DMS53 treated with DMSO at 0.1 percent for 48 hours (cell line): ENCODE data around the gene PHKA2.

ENCODE experiments used
- DNase-seq: peaks from one replicate; lab custom pipeline; 2025; ENCODE audit not compliant: unreplicated experiment; lab: John Stamatoyannopoulos, UW

PHKA2 gene

GRCh38 chrX:18973527-18974192 lies 10.3 kb downstream of the PHKA2 start:
- no peak for DNase-seq

- no peak for DNase-seq
Measured at GRCh38 chrX:18971506-18971905, 12.4 kb downstream of the PHKA2 start.

DNA sequence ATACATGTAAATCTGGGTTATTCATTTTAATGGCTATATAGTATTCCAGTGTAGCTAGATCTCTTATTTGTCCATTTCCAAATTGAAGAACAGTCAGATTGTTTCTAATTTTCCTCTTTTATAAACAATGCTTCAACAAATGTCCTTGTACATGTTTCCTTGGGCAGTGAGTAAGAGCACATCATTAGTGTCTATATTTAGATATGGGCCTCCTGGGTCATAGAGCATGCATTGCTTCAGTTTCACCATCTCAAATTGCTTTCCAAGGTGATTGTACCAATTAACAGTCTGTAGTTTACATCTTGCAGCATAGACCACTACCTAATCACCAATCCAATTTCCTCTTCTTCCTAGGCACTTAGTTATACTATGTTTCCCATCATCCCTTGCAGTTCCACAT lies 13.4 kb downstream of the PHKA2 start:
- no peak for DNase-seq

DNA sequence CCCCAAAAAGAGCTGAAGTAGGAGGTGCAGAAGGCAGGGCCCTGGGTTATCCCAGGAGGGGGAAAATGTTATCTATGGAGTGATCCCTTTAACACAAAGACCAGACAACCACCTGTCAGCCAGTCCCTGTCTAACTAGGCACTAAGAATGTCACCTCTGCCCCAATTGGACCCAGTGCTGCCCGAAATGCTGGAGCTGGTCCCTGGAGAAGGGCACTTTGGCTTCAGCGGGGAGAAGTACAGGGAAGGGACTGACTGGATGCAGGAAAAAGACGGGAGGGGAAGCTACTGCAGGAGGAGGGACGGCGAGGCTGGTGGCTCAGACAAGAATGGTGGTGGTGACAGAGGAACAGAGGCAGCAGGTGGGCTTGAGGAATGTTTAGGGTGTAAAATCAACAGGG lies 17.3 kb downstream of the PHKA2 start:
- DNase-seq = no peak

DNA sequence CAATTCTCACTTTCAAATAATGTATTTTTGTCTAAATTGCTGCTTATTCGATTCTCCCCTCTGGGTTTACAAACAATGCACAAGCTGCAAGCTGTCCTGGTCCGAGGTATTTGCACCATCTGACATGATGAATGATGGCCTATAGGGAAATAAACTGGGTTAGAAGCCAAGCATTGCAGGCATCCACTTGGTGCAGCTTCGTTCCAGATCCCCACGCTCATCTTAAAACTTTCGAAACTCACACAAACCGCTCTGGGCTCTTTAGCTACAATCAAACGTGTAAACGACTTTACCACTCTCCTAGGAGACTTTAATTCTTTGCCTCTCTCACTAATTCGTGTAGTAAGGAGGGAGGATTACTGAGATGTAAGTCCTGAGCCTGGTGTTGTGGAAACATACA lies 19.0 kb downstream of the PHKA2 start:
- DNase-seq = no peak

GRCh38 chrX:18964026-18964425 lies 19.9 kb downstream of the PHKA2 start:
- no peak for DNase-seq

DNA sequence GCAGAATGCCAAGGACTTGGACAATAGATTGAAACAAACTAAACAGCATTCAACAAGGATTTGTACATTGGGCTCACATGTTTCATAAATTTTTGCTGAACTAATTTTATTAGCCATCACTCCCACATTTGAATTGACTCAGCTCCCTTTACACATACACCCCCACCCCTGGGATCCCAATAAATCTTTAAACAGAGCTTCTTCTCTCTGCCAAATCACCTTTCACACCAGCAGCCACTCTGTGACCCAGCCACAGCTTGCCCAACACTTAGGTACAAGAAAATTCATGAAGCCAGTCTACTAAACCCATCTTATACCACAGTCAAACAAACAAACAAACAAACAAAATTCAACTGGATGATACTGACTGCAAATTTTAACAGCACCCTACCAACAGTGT lies 21.6 kb downstream of the PHKA2 start:
- no peak for DNase-seq

- DNase-seq = no peak
Measured at GRCh38 chrX:18961686-18962085, 22.2 kb downstream of the PHKA2 start.

DNA sequence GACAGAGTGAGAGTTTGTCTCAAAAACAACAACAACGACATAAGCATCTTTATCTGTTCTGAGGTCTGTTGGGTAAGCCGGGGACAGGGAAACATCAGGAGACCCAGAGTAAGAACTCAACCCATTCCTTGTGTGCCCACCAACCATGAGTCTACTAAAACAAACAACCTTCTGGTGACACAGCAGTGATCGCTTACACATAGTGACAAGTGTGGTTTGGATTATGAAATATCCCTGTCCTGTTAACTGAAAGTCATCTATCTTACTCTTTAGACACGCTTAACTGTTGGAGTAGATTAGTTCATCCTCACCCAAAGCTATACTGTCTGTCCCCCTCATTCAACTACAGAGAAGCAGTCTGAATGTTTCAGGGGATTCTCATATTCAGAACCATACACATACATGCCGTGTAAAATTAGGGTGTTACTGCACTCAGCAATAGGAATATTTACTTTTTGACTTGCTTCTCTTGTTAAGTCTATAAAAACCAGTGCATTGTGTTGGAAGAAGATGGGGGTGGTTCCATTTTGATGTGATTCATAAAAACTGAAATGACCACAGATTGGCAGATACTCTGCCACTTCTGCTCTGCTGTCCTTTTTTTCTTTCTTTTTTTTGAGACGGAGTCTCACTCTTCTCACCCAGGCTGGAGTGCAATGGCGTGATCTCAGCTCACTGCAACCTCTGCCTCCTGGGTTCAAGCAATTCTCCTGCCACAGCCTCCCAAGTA lies 27.4 kb downstream of the PHKA2 start:
- DNase-seq = no peak

DNA sequence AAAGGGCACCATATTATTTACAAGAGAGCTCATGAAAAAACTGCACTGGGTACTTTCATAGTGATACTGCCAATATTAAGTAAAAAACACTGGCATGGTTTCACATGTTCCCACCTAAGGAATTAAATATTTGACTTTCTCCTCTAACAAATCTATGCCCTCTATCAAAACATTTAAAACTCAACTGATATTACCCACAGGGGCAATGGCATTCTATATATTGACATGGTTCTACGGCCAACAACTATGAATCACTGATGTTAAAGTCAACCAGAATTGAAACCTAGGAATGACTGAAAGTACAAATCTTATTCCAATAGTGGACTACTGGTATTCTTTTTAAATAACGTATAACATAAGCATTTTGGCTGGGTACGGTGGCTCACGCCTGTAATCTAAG lies 28.2 kb downstream of the PHKA2 start:
- no peak for DNase-seq

GRCh38 chrX:18951032-18951431 lies 32.9 kb downstream of the PHKA2 start:
- DNase-seq = no peak

DNA sequence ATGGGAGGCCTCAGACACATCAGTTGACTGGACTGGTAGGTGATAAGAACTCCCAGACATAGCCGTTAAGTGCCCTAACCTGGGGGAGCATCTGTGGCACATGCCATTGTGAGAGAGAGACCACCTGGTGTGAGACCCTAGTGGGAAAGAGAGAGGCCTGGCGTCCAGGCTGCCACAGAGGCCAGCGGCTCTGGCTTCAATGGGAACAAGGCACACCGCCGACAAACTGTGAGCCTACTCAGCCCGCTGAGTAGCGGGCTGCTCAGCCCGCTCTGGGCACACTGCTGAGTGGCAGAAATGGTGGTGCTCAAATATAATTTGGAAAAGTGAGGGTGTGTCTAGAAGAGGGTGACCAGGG lies 34.0 kb downstream of the PHKA2 start:
- DNase-seq = no peak

DNA sequence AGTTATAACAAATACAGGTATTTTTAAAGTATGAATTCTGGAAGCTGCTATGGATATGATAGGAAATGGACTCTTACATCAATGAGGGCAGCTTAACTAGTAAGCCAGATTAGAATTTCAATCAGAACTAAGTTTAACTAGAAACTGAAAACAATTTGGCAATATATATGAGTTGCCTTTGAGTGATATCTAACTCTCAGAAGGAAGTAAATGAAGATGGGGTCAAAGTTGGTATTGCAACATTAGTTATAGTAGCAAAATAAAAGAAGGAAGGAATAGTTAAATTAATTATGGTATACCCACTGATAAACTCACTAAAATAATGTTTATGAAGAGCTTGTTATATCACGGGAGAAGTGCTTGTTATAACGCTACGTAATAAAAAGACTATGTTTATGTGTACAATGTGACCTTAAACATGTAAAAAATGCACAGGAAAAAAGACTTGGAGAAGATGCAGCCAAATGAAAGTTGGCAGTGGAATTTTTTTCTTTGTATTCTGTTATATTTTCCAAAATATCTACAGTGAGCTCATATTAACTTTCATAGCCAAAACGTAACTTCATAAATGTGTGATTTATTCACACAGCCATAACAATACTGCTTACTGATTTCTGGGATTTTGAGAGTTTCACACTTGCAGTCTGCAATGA lies 34.5 kb downstream of the PHKA2 start:
- no peak for DNase-seq

GRCh38 chrX:18946611-18947010 lies 37.3 kb downstream of the PHKA2 start:
- no peak for DNase-seq

GRCh38 chrX:18946157-18946556 lies 37.8 kb downstream of the PHKA2 start:
- DNase-seq = no peak

- no peak for DNase-seq
Measured at GRCh38 chrX:18945483-18945882, 38.4 kb downstream of the PHKA2 start.

DNA sequence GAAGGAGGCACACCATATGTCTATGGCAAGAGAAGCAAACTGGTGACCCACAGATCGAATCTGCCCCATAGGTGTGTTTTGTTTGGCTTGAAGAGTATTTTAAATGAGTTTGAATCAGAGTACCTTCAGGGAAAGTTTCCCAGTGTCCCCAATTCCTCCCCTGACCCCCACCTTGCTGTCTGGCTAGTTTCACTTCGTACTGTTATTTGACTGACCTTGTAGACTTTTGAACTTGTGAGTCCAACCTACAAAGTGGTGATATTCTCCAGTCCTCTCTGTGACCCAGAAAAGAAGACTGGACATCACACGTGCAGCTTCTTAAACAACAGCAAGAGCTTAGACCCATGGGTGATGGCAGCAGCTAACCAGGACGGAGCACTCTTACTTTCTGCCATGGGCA lies 39.4 kb downstream of the PHKA2 start:
- DNase-seq = no peak

- no peak for DNase-seq
Measured at GRCh38 chrX:18941896-18942295, 42.0 kb downstream of the PHKA2 start.

GRCh38 chrX:18938710-18939109 lies 45.2 kb downstream of the PHKA2 start:
- no peak for DNase-seq

- DNase-seq = no peak
Measured at GRCh38 chrX:18937173-18937572, 46.7 kb downstream of the PHKA2 start.

GRCh38 chrX:18935893-18936292 lies 48.0 kb downstream of the PHKA2 start:
- no peak for DNase-seq

GRCh38 chrX:18934708-18935107 lies 49.2 kb downstream of the PHKA2 start:
- DNase-seq = no peak
